Activated T-cell treated with anti-CD3 and anti-CD28 coated beads, Interleukin-2, amount 50 U/mL, for 72 hours (primary cell): ENCODE measurements around the gene PDE11A. TPM values are rescaled to one million over a fixed set of nuclear protein-coding genes. Genes with fewer than 3 reads are reported as not detected.

Experiments used
- ATAC-seq, 2 donors: fragments of 150-1000 bp; cut with Tn5 transposase; replicated peaks in 1 of 2; 2 replicates each; pipeline ENCODE4 v1.10.0; 2021; ENCODE audit warnings: moderate library complexity in 2 of 2, mild to moderate bottlenecking in 1 of 2
- DNase-seq, 2 donors: peaks; one replicate each; pipeline ENCODE4 v3.0.0; 2021 to 2022; ENCODE audit warnings: mixed read lengths in 1 of 2
- H3K27ac Mint-ChIP-seq: one replicate; pipeline ENCODE4 v1.8.0; 2022; ENCODE audit warnings: mild to moderate bottlenecking, moderate library complexity, mixed read lengths
- H3K27me3 Mint-ChIP-seq: one replicate; pipeline ENCODE4 v1.8.0; 2022; ENCODE audit warnings: low read depth, mixed read lengths
- H3K36me3 Mint-ChIP-seq, 2 donors: one replicate each; pipeline ENCODE4 v1.8.0; 2022; ENCODE audit warnings: mixed read lengths in 2 of 2, mild to moderate bottlenecking in 1 of 2; ENCODE audit not compliant: insufficient read depth in 2 of 2
- H3K4me1 Mint-ChIP-seq: one replicate; pipeline ENCODE4 v1.8.0; 2022; ENCODE audit warnings: low read depth, mixed read lengths
- H3K4me3 Mint-ChIP-seq, 2 donors: one replicate each; pipeline ENCODE4 v1.8.0; 2022; ENCODE audit warnings: mild to moderate bottlenecking in 2 of 2, mixed read lengths in 2 of 2, moderate library complexity in 2 of 2
- H3K9me3 Mint-ChIP-seq, 2 donors: one replicate each; pipeline ENCODE4 v1.8.0; 2022; ENCODE audit warnings: mixed read lengths in 2 of 2
- total RNA-seq, 2 donors: library from RNA; stranded (reverse); gene quantifications; one replicate each; pipeline ENCODE4 v1.2.3, GENCODE V29; 2022

The PDE11A gene
- not detected for total RNA-seq

DNA sequence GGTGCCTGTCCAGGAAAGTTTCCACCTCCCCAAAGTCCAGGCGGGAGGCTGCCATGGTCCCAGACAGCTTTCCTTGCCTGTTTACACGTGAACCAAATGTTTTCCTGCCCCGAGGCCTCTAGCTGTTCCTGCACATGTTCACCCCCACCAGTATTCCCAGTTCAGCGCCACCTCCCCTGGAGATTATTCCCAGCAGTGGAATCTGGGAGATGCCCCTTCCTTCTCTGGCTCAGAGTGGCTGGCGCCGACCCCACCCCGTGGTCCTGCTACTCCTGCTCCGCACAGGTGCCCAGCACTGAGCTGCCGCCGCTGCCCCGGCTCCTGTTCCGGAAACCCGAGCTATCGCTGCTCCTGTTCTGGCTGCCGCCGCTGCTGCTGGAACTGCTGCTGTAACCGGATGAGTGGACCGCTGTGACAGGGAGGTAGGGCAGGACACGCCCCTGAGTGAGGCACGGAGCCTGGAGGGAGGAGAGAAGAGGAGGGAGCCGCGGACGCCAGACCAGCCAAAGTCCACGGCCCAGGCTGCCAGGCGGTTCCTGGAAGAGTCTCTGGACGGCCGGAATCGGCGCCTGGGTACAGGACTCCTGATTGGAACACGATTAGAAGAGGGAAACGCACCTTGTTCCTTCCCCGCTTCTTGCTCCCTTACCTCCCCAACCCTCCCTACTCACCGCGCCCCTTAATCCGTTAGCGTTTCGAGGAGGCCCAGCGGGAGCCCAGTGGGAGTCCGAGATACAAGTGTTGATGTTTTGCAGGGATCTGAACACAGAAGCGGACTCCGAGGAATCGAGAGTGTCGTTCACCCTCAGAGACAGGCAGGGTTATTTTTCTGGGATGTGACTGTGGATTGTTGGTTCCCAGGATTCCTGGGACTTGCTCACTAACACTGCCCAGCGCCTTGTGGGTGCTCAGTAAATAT lies at the start of gene PDE11A:
Gene PDE11A (minus strand): TSS at position 395 of the 919 bp plus-strand sequence. CDS start 340 bp downstream, at position 55.
- Mint-ChIP-seq H3K9me3 (no peaks in the 10 kb centered on the region), H3K36me3 (no peaks in the 10 kb centered on the region), H3K27me3 (peaks cover 53% of the 10 kb centered on the region), H3K4me1 (peaks cover 10% of the 10 kb centered on the region), H3K27ac (no peak within 1 kb of the TSS), H3K4me3 (peak within 1 kb of the TSS; percentile 71 to 79)
- DNase-seq (peak; percentile 52 to 68), ATAC-seq (peak; percentile 98 to 99)

DNA sequence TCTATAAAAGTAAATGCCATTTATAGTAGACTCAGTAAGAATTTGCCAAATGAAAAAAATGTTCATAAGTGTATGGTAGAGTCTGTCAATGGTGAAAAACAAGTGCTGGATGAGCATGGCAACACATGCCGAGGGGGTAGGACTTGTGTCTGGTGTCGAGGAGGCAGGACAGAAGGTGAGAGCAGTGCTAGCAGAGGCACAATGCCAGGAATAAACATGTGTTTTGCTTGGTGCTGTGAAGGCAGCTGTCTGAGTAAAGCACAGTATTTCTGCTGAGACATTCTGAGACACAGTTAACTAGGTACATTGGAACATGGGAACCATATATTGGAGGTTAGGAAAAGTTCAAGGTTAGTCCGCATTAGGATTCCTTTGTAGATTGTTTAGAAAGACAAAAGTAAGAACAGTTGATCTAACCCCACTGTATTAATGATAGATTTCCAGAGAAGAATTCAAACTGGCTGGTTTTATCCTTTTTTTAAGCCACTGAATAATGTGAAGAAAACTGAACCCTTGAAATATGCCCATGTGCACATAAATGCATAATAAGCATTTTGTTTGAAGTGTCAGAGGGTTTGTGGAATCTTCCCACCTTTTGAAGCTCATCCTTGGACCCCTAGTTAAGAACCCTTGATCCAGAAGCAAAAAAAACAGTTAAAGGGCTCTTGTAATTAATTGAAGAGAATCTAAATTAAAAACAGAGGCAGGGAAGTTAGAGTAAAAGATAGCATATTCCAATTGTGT lies 46.8 kb upstream of the PDE11A start:
- Mint-ChIP-seq H3K27me3 (no peaks in the 10 kb centered on the region), H3K36me3 (peaks cover 0 to 1% of the 10 kb centered on the region in 2 donors), H3K4me1 (peaks cover 12% of the 10 kb centered on the region), H3K4me3 (no peak overlapping the region), H3K27ac (no peak overlapping the region), H3K9me3 (no peaks in the 10 kb centered on the region)
- DNase-seq (no peak), ATAC-seq (no peak)

DNA sequence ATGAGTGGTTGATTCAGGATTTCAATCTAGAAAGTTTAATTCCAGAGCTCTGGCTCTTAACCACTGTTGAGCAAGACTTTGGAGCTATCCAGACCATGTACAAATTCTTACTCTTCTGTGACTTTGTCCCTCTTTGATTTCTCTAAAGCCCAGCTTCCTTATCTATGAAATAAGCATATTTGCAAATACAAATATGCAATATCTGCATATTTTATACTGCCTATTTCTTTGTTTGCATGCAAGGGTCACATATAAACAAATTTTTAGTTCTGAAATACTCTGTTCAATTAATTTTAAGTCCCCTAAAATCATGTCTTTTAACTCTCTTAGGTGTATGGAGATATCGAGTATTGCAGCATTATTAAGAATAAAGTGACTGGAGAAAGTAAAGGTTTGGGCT lies 45.1 kb upstream of the PDE11A start:
- Mint-ChIP-seq H3K27me3 (no peaks in the 10 kb centered on the region), H3K36me3 (peaks cover 0 to 4% of the 10 kb centered on the region in 2 donors), H3K9me3 (no peaks in the 10 kb centered on the region), H3K4me1 (peaks cover 26% of the 10 kb centered on the region), H3K27ac (no peak overlapping the region), H3K4me3 (no peak overlapping the region)
- ATAC-seq (no peak), DNase-seq (no peak)

- Mint-ChIP-seq H3K27me3 (no peaks in the 10 kb centered on the region), H3K9me3 (peaks cover 0 to 1% of the 10 kb centered on the region in 2 donors), H3K4me3 (no peak overlapping the region), H3K27ac (no peak overlapping the region), H3K36me3 (peaks cover 1 to 3% of the 10 kb centered on the region in 2 donors), H3K4me1 (peaks cover 26% of the 10 kb centered on the region)
- no peak for ATAC-seq
- DNase-seq, result no peak
These were observed 42.7 kb upstream of the PDE11A start for GRCh38 chr2:178115271-178115670.

GRCh38 chr2:178114462-178114861 lies 41.9 kb upstream of the PDE11A start:
- DNase-seq (no peak), ATAC-seq (no peak)
- no peaks in the 10 kb centered on the region for H3K27me3 Mint-ChIP-seq
- H3K4me1 Mint-ChIP-seq, result peaks cover 26% of the 10 kb centered on the region
- H3K36me3 Mint-ChIP-seq, result peaks cover 1 to 3% of the 10 kb centered on the region in 2 donors
- peak overlapping the region; percentile 96 for H3K27ac Mint-ChIP-seq
- H3K9me3 Mint-ChIP-seq, result peaks cover 0 to 1% of the 10 kb centered on the region in 2 donors
- peak overlapping the region; percentile 78 to 95 for H3K4me3 Mint-ChIP-seq

DNA sequence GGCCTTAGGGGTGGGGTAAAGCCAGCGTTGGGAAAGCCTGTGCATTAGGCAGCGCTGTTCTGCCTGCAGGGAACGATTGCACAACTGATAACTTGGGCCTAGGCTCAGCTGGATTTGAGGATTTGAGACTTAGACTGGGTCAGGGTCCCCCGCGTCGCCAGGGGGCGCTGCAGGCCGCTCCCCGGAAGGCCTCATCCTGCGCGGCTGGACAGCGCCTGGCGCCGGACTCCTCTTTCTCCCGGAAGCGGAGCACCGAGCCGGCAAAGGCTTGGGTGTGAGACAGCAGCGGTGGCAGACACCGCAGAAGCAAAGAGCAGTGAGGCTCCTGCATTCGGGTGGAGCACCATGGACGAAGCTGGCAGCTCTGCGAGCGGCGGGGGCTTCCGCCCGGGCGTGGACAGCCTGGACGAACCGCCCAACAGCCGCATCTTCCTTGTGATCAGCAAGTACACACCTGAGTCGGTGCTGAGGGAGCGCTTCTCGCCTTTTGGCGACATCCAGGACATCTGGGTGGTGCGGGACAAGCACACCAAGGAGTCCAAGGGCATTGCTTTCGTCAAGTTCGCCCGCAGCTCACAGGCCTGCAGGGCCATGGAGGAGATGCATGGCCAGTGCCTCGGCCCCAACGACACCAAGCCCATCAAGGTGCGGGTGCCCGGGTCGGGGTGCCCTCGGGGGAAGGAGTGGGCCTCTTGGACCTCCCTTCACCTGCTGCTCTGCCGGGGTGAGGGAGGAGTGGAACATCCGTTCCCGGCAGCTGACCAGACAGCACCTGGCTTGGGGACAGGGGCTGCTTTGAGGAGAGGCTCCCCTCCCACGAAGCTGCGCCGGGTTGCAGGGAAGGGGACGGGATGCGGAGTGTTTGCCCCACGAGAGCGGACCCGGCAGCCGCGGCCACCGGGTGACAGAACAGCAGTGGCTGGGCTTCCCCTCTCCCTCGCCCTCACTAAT lies 39.9 kb upstream of the PDE11A start, which contains the start of gene RBM45:
Gene RBM45 (plus strand): TSS at position 236 of the 951 bp plus-strand sequence. CDS start 110 bp downstream, at position 346.
- Mint-ChIP-seq H3K36me3 (peaks cover 1 to 3% of the 10 kb centered on the region in 2 donors), H3K27ac (peak within 1 kb of the TSS; percentile 97), H3K9me3 (peaks cover 0 to 1% of the 10 kb centered on the region in 2 donors), H3K4me3 (peak within 1 kb of the TSS; percentile 95 to 100), H3K27me3 (no peaks in the 10 kb centered on the region), H3K4me1 (peaks cover 26% of the 10 kb centered on the region)
- DNase-seq (peak; percentile 90 to 93), ATAC-seq (peak; percentile 94 to 96)

- H3K36me3 Mint-ChIP-seq, result peaks cover 1 to 3% of the 10 kb centered on the region in 2 donors
- ATAC-seq, result peak; percentile 2 to 7
- peak overlapping the region; percentile 58 for H3K27ac Mint-ChIP-seq
- no peaks in the 10 kb centered on the region for H3K27me3 Mint-ChIP-seq
- peaks cover 26% of the 10 kb centered on the region for H3K4me1 Mint-ChIP-seq
- peaks cover 0 to 1% of the 10 kb centered on the region in 2 donors for H3K9me3 Mint-ChIP-seq
- DNase-seq, result no peak
- peak overlapping the region; percentile 21 to 100 for H3K4me3 Mint-ChIP-seq
These were observed 39.2 kb upstream of the PDE11A start for GRCh38 chr2:178111743-178112142.

DNA sequence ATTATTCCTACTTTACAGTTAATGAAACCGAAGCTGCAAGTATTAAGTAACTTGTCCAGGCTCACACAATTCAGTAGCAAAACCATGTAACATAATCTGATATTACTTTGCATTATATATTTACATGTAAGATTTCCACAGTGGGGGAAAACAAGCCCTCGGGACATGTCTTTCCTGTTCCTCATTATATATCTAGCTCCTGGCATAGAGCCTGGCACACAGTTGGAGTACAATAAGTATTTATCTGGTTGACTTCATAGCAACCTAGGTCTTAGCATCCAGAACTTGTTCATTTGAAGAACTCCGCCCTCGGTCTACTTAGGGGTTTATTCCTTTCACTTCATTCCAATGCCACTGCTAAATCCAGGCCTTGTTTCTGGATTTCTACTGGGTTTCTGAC lies 38.1 kb upstream of the PDE11A start:
- ATAC-seq, result no peak
- Mint-ChIP-seq H3K9me3 (peaks cover 0 to 1% of the 10 kb centered on the region in 2 donors), H3K36me3 (peaks cover 1 to 3% of the 10 kb centered on the region in 2 donors), H3K27me3 (no peaks in the 10 kb centered on the region), H3K4me1 (peaks cover 26% of the 10 kb centered on the region), H3K4me3 (no peak overlapping the region), H3K27ac (no peak overlapping the region)
- no peak for DNase-seq

- H3K4me1 Mint-ChIP-seq, result peaks cover 19% of the 10 kb centered on the region
- ATAC-seq, result no peak
- no peaks in the 10 kb centered on the region for H3K27me3 Mint-ChIP-seq
- peaks cover 0 to 1% of the 10 kb centered on the region in 2 donors for H3K9me3 Mint-ChIP-seq
- H3K27ac Mint-ChIP-seq, result peak overlapping the region; percentile 60
- H3K4me3 Mint-ChIP-seq, result no peak overlapping the region
- peaks cover 1 to 3% of the 10 kb centered on the region in 2 donors for H3K36me3 Mint-ChIP-seq
- DNase-seq, result no peak
These were observed 37.2 kb upstream of the PDE11A start for GRCh38 chr2:178109813-178110212.

DNA sequence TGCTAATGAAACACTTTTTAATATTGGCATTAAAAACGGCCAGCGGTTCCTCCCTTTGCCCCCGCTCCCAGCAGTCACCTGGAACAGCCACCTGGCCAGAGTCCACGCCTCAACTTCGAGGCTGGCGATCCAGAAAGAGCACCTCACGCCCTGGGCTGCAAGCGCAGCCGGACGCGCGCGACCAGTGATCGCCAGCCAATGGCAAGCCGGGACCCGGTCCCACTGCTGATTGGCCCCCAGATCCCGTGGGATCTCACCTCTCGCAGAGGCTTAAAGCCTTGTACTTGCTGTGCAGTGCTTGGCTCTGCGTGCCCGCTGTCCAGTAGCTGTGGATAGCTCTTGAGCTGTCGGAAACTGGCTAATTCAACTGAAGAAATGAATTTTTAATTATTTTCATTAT lies 35.6 kb upstream of the PDE11A start:
- no peak for ATAC-seq
- no peak for DNase-seq
- H3K9me3 Mint-ChIP-seq, result peaks cover 0 to 1% of the 10 kb centered on the region in 2 donors
- H3K4me3 Mint-ChIP-seq, result no peak overlapping the region
- no peak overlapping the region for H3K27ac Mint-ChIP-seq
- H3K27me3 Mint-ChIP-seq, result no peaks in the 10 kb centered on the region
- peaks cover 1 to 3% of the 10 kb centered on the region in 2 donors for H3K36me3 Mint-ChIP-seq
- H3K4me1 Mint-ChIP-seq, result peaks cover 2% of the 10 kb centered on the region

DNA sequence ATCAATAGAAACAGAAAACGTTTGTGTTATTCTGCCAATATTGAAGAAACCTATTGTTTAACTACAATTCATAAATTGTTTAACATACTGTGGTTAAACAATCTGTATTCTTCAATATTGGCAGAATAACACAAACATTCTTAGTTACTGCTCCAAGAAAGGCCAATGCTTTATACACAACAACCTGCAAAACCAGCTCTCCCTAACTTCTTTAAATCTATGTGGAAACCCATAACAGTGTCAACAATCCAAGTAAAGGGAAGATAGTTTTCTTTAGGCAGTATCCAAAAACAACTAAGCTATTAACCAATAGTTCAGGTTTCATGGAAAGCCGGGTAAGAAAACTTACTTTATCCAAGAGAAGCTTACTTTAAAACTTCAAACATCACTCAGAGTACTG lies 33.5 kb upstream of the PDE11A start:
- Mint-ChIP-seq H3K4me1 (no peaks in the 10 kb centered on the region), H3K36me3 (no peaks in the 10 kb centered on the region), H3K4me3 (no peak overlapping the region), H3K27ac (no peak overlapping the region), H3K9me3 (no peaks in the 10 kb centered on the region), H3K27me3 (no peaks in the 10 kb centered on the region)
- DNase-seq, result no peak
- no peak for ATAC-seq

- ATAC-seq (no peak), DNase-seq (no peak)
- H3K27ac Mint-ChIP-seq, result no peak overlapping the region
- no peak overlapping the region for H3K4me3 Mint-ChIP-seq
- no peaks in the 10 kb centered on the region for H3K4me1 Mint-ChIP-seq
- H3K9me3 Mint-ChIP-seq, result no peaks in the 10 kb centered on the region
- H3K36me3 Mint-ChIP-seq, result no peaks in the 10 kb centered on the region
- no peaks in the 10 kb centered on the region for H3K27me3 Mint-ChIP-seq
These were observed 33.0 kb upstream of the PDE11A start for GRCh38 chr2:178105566-178105965.
